ENCODE data around the gene JAKMIP3.

Gene JAKMIP3

GRCh38 chr10:132111121-132111731 is 45.5 kb downstream of the JAKMIP3 start:
- DNase-seq (ENCODE audit: low read depth in 2 of 2) = no peak

- no peak for DNase-seq (ENCODE audit: low read depth in 2 of 2)
These were observed 46.2 kb downstream of the JAKMIP3 start for GRCh38 chr10:132111871-132112341.

- DNase-seq (ENCODE audit: low read depth in 2 of 2) = no peak
These were observed 46.9 kb downstream of the JAKMIP3 start for GRCh38 chr10:132112611-132113010.

- DNase-seq (ENCODE audit: low read depth in 2 of 2) = no peak
These were observed 47.5 kb downstream of the JAKMIP3 start for GRCh38 chr10:132113206-132113605.

GRCh38 chr10:132113766-132114365 is 48.1 kb downstream of the JAKMIP3 start:
- DNase-seq (ENCODE audit: low read depth in 2 of 2) = no peak

- no peak for DNase-seq (ENCODE audit: low read depth in 2 of 2)
These were observed 49.3 kb downstream of the JAKMIP3 start for GRCh38 chr10:132114953-132115520.

All from activated CD4-positive, alpha-beta T cell treated with anti-CD3 and anti-CD28 coated beads for 24 hours (primary cell).